Ovary (tissue), 3 donors: ENCODE measurements around the gene RPL10.

Experiments
- CTCF ChIP-seq, 3 donors: fragments of 450-650 bp in 2 of 3; fragments of 200-600 bp in 1 of 3; IDR thresholded peaks; one replicate each; pipeline versions ENCODE4 v1.5.1 to v1.8.0; 2016 to 2022; ENCODE audit warnings: antibody characterized with exemption in 3 of 3, mild to moderate bottlenecking in 1 of 3
- EP300 ChIP-seq: sonication (generic); formaldehyde crosslinking; IDR thresholded peaks from one replicate; pipeline ENCODE4 v1.6.1; 2017; ENCODE audit warnings: antibody characterized with exemption
- POLR2A ChIP-seq: fragments of 450-650 bp; IDR thresholded peaks from one replicate; pipeline ENCODE4 v1.6.1; 2017; ENCODE audit warnings: antibody characterized with exemption, mild to moderate bottlenecking, moderate library complexity
- donor health status: DM: no; HTN: no; CAD: no.

GRCh38 chrX:154358829-154359228 is 39.3 kb upstream of the RPL10 start:
- TF ChIP-seq CTCF (IDR thresholded peaks at IDR 0.05): no peak
- no peak for TF ChIP-seq POLR2A
- TF ChIP-seq EP300: no peak
